Heart left ventricle (tissue), 13 donors: ENCODE data around the gene ARF6.
A peak's percentile ranks its signal among the peaks of the same experiment; 100 is the strongest.

ENCODE experiments used
- CTCF ChIP-seq, 12 donors: fragments of 200-600 bp; sonication (generic) in 4 of 12; IDR thresholded peaks; one replicate each; pipeline versions ENCODE4 v1.5.0 to v1.8.0; 2018 to 2022; ENCODE audit warnings: antibody characterized with exemption in 12 of 12, mild to moderate bottlenecking in 5 of 12
- POLR2A ChIP-seq, 2 donors: fragments of 450-650 bp; IDR thresholded peaks; one replicate each; pipeline ENCODE4 v1.6.1; 2017; ENCODE audit warnings: antibody characterized with exemption in 2 of 2, mild to moderate bottlenecking in 2 of 2, moderate library complexity in 2 of 2
- donor health status: ischemic (EF 13 %, LVEDD 7.1; RV severe dilation, severe dysfunction).
- donor health status: DM: no; HTN: yes; CAD: no.
- donor health status: DM: no; HTN: no; CAD: no.
- donor health status: ischemic (EF 25% LVEDD 6.9; RV normal size, moderate dysfunction).
- donor health status: ischemic (EF 25% LVEDD 5.7; RV mildly dilated, moderate dysfunction).
- donor health status: ischemic (EF 35%, LVEDD 5.7; RV mildly dilated, moderate dysfunction).
- donor health status: nonischemic (EF 11% LVEDD 7.7; RV severe dilation, severe dysfunction).
- donor health status: DM: yes; HTN: yes; CAD: no.
- donor health status: PGD.
- donor health status: ischemic (EF 29% LVEDD 5.4; RV normal size, mild dysfunction).
- donor health status: nonischemic (EF 23%, LVEDD 6.1; RV moderate dilation, normal function).

GRCh38 chr14:49853158-49853477 lies 39.8 kb upstream of the ARF6 start:
- peak in 3 of 12 donors; percentile 1 to 17 (median 11) for TF ChIP-seq CTCF (IDR thresholded peaks at IDR 0.05)
- TF ChIP-seq POLR2A (IDR thresholded peaks at IDR 0.05): no peak
